ENCODE measurements around the gene WDPCP. TPM values are rescaled to one million over a fixed set of nuclear protein-coding genes. Genes with fewer than 3 reads are reported as not detected.
"Not testable (repeated sequence)": the region's sequence is repeated elsewhere in the genome, so short reads cannot be mapped to it uniquely, and the experiment has no call there.

The WDPCP gene
- total RNA-seq, 1 donor from 2014 or later = 12.4 TPM

GRCh38 chr2:63403820-63404219 is 184.5 kb downstream of the WDPCP start:
- H3K9me3 Mint-ChIP-seq (ENCODE audit: unreplicated experiment) = no peaks in the 10 kb centered on the region
- no peaks in the 10 kb centered on the region for H3K4me1 Mint-ChIP-seq (ENCODE audit: unreplicated experiment)
- no peaks in the 10 kb centered on the region for H3K27me3 Mint-ChIP-seq (ENCODE audit: unreplicated experiment)
- no peak for TF ChIP-seq CTCF (IDR thresholded peaks at IDR 0.05)
- peaks cover 11% of the 10 kb centered on the region for H3K36me3 Mint-ChIP-seq (ENCODE audit: unreplicated experiment)
- no peak overlapping the region for H3K27ac Mint-ChIP-seq (ENCODE audit: unreplicated experiment)
- DNase-seq (ENCODE audit: extremely low spot score, unreplicated experiment) = no peak
- no peak overlapping the region for H3K4me3 Mint-ChIP-seq (ENCODE audit: unreplicated experiment)

GRCh38 chr2:63402889-63403288 is 185.4 kb downstream of the WDPCP start:
- not testable (repeated sequence) for H3K4me1 Mint-ChIP-seq (ENCODE audit: unreplicated experiment); H3K27ac Mint-ChIP-seq (ENCODE audit: unreplicated experiment); H3K4me3 Mint-ChIP-seq (ENCODE audit: unreplicated experiment); H3K27me3 Mint-ChIP-seq (ENCODE audit: unreplicated experiment); H3K9me3 Mint-ChIP-seq (ENCODE audit: unreplicated experiment); DNase-seq (ENCODE audit: extremely low spot score, unreplicated experiment)
- H3K36me3 Mint-ChIP-seq (ENCODE audit: unreplicated experiment) = peaks cover 11% of the 10 kb centered on the region

GRCh38 chr2:63399156-63399555 is 189.1 kb downstream of the WDPCP start:
- Mint-ChIP-seq H3K9me3 (ENCODE audit: unreplicated experiment) (no peaks in the 10 kb centered on the region), H3K4me1 (ENCODE audit: unreplicated experiment) (no peaks in the 10 kb centered on the region), H3K27me3 (ENCODE audit: unreplicated experiment) (no peaks in the 10 kb centered on the region), H3K27ac (ENCODE audit: unreplicated experiment) (no peak overlapping the region), H3K36me3 (ENCODE audit: unreplicated experiment) (peaks cover 13% of the 10 kb centered on the region), H3K4me3 (ENCODE audit: unreplicated experiment) (no peak overlapping the region)
- DNase-seq (ENCODE audit: extremely low spot score, unreplicated experiment) = no peak
- no peak for TF ChIP-seq CTCF (IDR thresholded peaks at IDR 0.05)

- no peak for DNase-seq (ENCODE audit: extremely low spot score, unreplicated experiment)
- no peak overlapping the region for H3K4me3 Mint-ChIP-seq (ENCODE audit: unreplicated experiment)
- TF ChIP-seq CTCF (IDR thresholded peaks at IDR 0.05) = no peak
- peaks cover 11% of the 10 kb centered on the region for H3K36me3 Mint-ChIP-seq (ENCODE audit: unreplicated experiment)
- no peak overlapping the region for H3K27ac Mint-ChIP-seq (ENCODE audit: unreplicated experiment)
- H3K27me3 Mint-ChIP-seq (ENCODE audit: unreplicated experiment) = no peaks in the 10 kb centered on the region
- no peaks in the 10 kb centered on the region for H3K9me3 Mint-ChIP-seq (ENCODE audit: unreplicated experiment)
- H3K4me1 Mint-ChIP-seq (ENCODE audit: unreplicated experiment) = peaks cover 8% of the 10 kb centered on the region
Observed at GRCh38 chr2:63379451-63379850, 208.8 kb downstream of the WDPCP start.

- no peaks in the 10 kb centered on the region for H3K27me3 Mint-ChIP-seq (ENCODE audit: unreplicated experiment)
- H3K36me3 Mint-ChIP-seq (ENCODE audit: unreplicated experiment) = peaks cover 12% of the 10 kb centered on the region
- no peak overlapping the region for H3K4me3 Mint-ChIP-seq (ENCODE audit: unreplicated experiment)
- DNase-seq (ENCODE audit: extremely low spot score, unreplicated experiment) = no peak
- H3K9me3 Mint-ChIP-seq (ENCODE audit: unreplicated experiment) = peaks cover 3% of the 10 kb centered on the region
- no peak overlapping the region for H3K27ac Mint-ChIP-seq (ENCODE audit: unreplicated experiment)
- peaks cover 8% of the 10 kb centered on the region for H3K4me1 Mint-ChIP-seq (ENCODE audit: unreplicated experiment)
- TF ChIP-seq CTCF (IDR thresholded peaks at IDR 0.05) = no peak
Observed at GRCh38 chr2:63378589-63378988, 209.7 kb downstream of the WDPCP start.

GRCh38 chr2:63374341-63374740 is 213.9 kb downstream of the WDPCP start:
- no peak for DNase-seq (ENCODE audit: extremely low spot score, unreplicated experiment)
- TF ChIP-seq CTCF (IDR thresholded peaks at IDR 0.05) = no peak
- Mint-ChIP-seq H3K4me1 (ENCODE audit: unreplicated experiment) (peaks cover 5% of the 10 kb centered on the region), H3K27me3 (ENCODE audit: unreplicated experiment) (no peaks in the 10 kb centered on the region), H3K36me3 (ENCODE audit: unreplicated experiment) (peaks cover 14% of the 10 kb centered on the region), H3K9me3 (ENCODE audit: unreplicated experiment) (peaks cover 19% of the 10 kb centered on the region), H3K27ac (ENCODE audit: unreplicated experiment) (no peak overlapping the region), H3K4me3 (ENCODE audit: unreplicated experiment) (no peak overlapping the region)

All from osteocyte (in vitro differentiated cells).